GM23248 (cell line): ENCODE results near the gene EBF3.

ENCODE experiments used
- EZH2 ChIP-seq: fragments of 200-600 bp; sonication (generic); IDR thresholded peaks from 2 replicates; pipeline ENCODE4 v1.6.1; 2018; ENCODE audit warnings: antibody characterized with exemption, mild to moderate bottlenecking; ENCODE audit not compliant: insufficient read depth, poor library complexity, severe bottlenecking
- EZH2phosphoT487 ChIP-seq: fragments of 200-600 bp; sonication (generic); IDR thresholded peaks from 2 replicates; pipeline ENCODE4 v1.6.1; 2018; ENCODE audit warnings: antibody characterized with exemption, moderate library complexity, mild to moderate bottlenecking, low read depth; ENCODE audit not compliant: insufficient read depth

GRCh38 chr10:129870474-129870757 lies 93.7 kb downstream of the EBF3 start:
- TF ChIP-seq EZH2 (no peak), EZH2phosphoT487 (no peak)
